SKM-1 treated with dmso at 0.1 percent for 144 hours (cell line): ENCODE measurements around the gene MTMR3.
"Not testable (repeated sequence)": the region's sequence is repeated elsewhere in the genome, so short reads cannot be mapped to it uniquely, and the experiment has no call there.

Experiments used
- DNase-seq: peaks from one replicate; lab custom pipeline; 2025; ENCODE audit not compliant: unreplicated experiment; lab: John Stamatoyannopoulos, UW

MTMR3 gene

GRCh38 chr22:29956680-29957079, 73.7 kb downstream of the MTMR3 start:
- no peak for DNase-seq

DNA sequence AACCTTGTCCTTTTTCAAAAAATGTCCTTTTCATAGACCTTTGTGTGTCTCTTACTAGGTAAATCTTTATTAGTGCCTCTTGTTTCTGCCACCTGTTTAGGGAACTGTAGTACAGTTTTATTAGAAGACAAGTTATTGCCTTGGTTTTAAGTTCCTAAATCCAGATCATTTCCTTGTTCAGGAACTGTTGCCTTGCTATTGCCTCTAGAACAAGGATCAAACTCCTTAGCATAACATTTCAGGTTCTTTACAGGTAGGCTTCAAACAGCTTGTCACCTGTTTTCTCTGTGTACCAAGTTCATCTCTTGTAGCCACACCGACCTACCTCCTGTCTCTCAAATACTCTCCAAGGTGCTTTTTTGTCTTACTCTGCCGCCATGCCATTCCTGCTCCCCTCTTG, 75.2 kb downstream of the MTMR3 start:
- no peak for DNase-seq

DNA sequence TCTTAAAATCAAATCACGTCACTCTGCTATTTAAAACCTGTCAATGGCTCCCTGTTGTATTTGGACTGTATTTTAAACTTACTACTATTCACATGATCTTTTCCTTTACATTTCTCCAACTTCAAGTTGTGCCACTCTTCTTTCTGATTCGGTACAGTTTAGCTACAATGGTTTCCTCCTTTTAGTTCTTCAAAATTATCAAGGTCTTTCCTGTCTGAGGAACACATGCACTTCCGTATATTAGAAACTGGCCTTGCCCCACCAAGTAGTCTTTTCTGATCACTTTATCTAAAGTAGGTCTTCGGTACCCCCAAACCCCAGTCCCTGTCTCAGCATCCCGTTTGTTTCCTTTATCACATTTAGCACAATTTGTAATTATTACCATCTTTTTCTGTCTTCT, 81.8 kb downstream of the MTMR3 start:
- DNase-seq = no peak

DNA sequence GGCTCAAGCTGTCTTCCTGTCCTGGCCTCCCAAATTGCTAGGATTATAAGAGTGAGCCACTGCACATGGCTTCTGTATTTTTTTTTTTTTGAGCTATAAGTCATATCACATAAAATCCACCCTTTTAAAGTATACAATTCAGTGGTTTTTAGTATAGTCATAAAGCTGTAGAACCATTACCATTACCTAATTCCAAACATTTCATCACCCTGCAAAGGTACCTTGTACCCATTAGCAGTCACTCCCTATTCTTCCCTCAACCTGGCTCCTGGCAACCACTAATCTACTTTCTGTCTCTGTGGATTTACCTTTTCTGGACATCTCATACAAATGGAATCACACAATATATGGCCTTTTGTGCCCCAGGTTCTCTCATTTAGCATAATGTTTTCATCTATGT, 84.5 kb downstream of the MTMR3 start:
- DNase-seq = no peak

DNA sequence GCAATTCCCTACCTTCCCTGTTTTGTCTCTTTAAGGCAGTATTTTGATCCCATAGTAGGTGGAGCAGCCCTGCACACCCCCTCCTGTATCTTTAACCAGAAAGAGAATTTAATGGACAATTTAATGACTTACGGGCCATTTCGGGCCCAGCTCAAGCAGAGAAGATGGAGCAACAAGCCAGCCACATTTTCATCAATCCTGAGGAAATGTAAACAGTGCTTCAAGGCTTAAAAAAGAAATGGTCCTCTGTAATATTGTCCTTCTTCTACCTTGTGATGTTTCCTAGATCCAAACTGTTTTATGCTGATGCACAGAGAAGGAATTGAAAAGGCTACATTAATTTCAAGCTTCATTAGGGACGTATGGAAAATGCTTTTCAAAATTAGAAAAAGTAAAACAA, 88.6 kb downstream of the MTMR3 start:
- DNase-seq = no peak

DNA sequence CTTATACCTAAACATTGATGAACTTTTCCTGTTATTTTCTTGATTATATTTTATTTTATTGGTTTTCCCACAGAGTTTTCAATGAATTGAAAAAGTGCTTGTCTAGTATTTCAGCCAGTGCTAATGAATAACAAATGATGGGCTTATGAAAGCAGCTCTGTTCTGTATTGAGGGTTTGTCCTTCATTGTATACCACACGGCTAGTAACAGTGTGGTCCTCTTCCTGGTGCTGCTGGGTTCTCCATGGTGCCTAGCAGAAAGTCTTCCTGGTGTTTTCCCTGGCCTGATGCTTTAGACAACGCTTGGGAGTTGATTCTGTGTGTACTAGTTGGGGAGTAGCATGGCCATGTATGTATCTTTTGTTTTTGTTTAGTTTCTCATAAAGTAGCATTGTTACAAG, 89.1 kb downstream of the MTMR3 start:
- no peak for DNase-seq

- DNase-seq = no peak
These were observed 90.3 kb downstream of the MTMR3 start for GRCh38 chr22:29973269-29973668.

DNA sequence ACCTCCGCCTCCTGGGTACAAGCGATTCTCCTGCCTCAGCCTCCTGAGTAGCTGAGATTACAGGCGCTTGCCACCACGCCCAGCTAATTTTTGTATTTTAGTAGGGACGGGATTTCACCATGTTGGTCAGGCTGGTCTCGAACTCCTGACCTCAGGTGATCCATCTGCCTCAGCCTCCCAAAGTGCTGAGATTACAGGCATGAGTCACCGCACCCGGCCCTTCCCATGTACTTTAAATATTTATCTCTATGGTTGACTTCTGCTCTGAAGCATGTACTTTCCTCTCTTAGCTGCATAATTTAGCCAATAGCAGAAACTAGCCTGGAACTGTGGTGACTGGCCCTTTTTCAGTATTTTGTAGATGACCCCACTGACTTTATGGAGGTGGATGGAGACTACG, 90.7 kb downstream of the MTMR3 start:
- not testable (repeated sequence) for DNase-seq

GRCh38 chr22:29975494-29975893, 92.5 kb downstream of the MTMR3 start:
- DNase-seq = no peak

GRCh38 chr22:29977107-29977506, 94.1 kb downstream of the MTMR3 start:
- DNase-seq = no peak

GRCh38 chr22:29979777-29980321, 96.9 kb downstream of the MTMR3 start:
- DNase-seq = no peak

- DNase-seq = no peak
These were observed 100.4 kb downstream of the MTMR3 start for GRCh38 chr22:29983296-29983917.

GRCh38 chr22:29985912-29986311, 102.9 kb downstream of the MTMR3 start:
- DNase-seq = no peak

GRCh38 chr22:29987137-29987536, 104.2 kb downstream of the MTMR3 start:
- no peak for DNase-seq

- DNase-seq = no peak
These were observed 105.7 kb downstream of the MTMR3 start for GRCh38 chr22:29988719-29989118.

- no peak for DNase-seq
These were observed 106.5 kb downstream of the MTMR3 start for GRCh38 chr22:29989446-29989845.

GRCh38 chr22:29992341-29993275, 109.6 kb downstream of the MTMR3 start:
- no peak for DNase-seq

- DNase-seq = peak; percentile 12
These were observed 111.2 kb downstream of the MTMR3 start for GRCh38 chr22:29994027-29994715.

DNA sequence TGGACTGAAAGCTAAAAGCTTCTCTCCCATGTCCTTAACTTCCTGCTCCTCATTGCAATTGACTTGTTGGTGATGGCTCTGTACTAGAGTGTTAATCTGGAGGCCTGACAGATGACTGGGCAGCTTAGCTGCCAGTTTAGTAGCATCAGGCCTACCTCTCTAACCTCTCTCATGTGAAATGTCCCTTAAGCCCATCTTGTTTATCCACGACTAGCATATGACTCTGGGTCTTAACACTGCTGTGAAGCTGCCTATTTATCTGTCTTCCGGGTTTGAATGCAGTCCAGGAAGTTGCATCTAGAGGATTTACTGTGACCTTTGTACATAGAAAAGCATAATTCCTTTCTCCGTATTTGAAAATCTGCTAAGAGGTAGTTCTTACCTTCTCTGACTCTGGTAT, 112.0 kb downstream of the MTMR3 start:
- DNase-seq = no peak

DNA sequence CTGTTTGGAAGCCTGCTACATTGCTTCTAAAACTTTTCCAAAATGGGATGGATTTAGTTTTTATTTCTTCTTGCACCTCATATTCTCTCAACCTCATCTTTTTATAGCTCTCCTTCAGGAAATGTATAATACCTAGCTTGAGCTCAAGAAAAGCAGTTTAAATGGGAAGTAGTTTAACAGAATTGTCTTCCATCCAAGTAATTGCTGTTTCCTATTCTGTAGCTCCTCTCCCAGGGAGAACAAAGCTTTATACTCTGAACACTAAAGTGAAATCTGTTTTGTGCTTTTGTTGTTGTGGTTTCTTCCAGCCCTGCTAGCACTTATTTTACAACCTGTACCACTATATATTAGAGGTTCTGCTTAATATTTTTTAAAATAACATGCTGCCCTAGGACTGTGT, 114.1 kb downstream of the MTMR3 start:
- DNase-seq = no peak

GRCh38 chr22:29997516-29997915, 114.5 kb downstream of the MTMR3 start:
- DNase-seq = no peak
